Astrocyte of the spinal cord (primary cell): Measurements from ENCODE around the gene TRPC5OS.

Experiments
- DNase-seq: peaks from one replicate; pipeline ENCODE4 v3.0.0; 2011; ENCODE audit warnings: low read depth, low spot score
- H3K4me3 ChIP-seq: 2 replicates; pipeline ENCODE4 v1.5.1; 2011; ENCODE audit warnings: low read depth, mild to moderate bottlenecking, low read length, moderate library complexity
- CTCF ChIP-seq: IDR thresholded peaks from 2 replicates; pipeline ENCODE4 v1.5.1; 2012; ENCODE audit warnings: low read depth, mild to moderate bottlenecking, low read length, inconsistent platforms
- in situ Hi-C: cut with HindIII; loops from 2 replicates; pipeline ENCODE4 v1.10.0; 2017; ENCODE audit warnings: low sequenced_read_pairs

Gene TRPC5OS

GRCh38 chrX:111869639-111870034, 6.3 kb upstream of the TRPC5OS start:
- peak; percentile 51 for DNase-seq
- H3K4me3 ChIP-seq = no peak overlapping the region
- TF ChIP-seq CTCF = peak; percentile 66
- in situ Hi-C loops = no loop called here

GRCh38 chrX:111874241-111874640, 1.7 kb upstream of the TRPC5OS start:
- in situ Hi-C loops = no loop called here
- TF ChIP-seq CTCF = no peak

GRCh38 chrX:111876646-111877045, 665 bp downstream of the TRPC5OS start:
- DNase-seq = no peak
- in situ Hi-C loops = no loop called here
- H3K4me3 ChIP-seq = no peak overlapping the region
- TF ChIP-seq CTCF = no peak

More at GRCh38 chrX:111874241-111874640, 1.7 kb upstream of the TRPC5OS start:
- DNase-seq = no peak
- H3K4me3 ChIP-seq = no peak overlapping the region

GRCh38 chrX:111877681-111878080, 1.7 kb downstream of the TRPC5OS start:
- in situ Hi-C loops = no loop called here
- H3K4me3 ChIP-seq = no peak overlapping the region
- TF ChIP-seq CTCF = no peak
- no peak for DNase-seq

GRCh38 chrX:111880735-111881134, 4.8 kb downstream of the TRPC5OS start:
- H3K4me3 ChIP-seq = no peak overlapping the region
- no peak for DNase-seq
- in situ Hi-C loops = no loop called here
- no peak for TF ChIP-seq CTCF

- no peak overlapping the region for H3K4me3 ChIP-seq
Observed at GRCh38 chrX:111881715-111882114, 5.7 kb downstream of the TRPC5OS start.

More at GRCh38 chrX:111881715-111882114, 5.7 kb downstream of the TRPC5OS start:
- no peak for TF ChIP-seq CTCF
- in situ Hi-C loops = no loop called here
- no peak for DNase-seq
